CD4-positive, alpha-beta T cell treated with Interferon alpha-2 for 1 hour (primary cell): ENCODE measurements around the gene HYCC1.
"Not testable (repeated sequence)": the region's sequence is repeated elsewhere in the genome, so short reads cannot be mapped to it uniquely, and the experiment has no call there.

Experiments used
- DNase-seq, 2 donors: peaks; one replicate each; pipeline ENCODE4 v3.0.0-alpha.2; 2020 to 2022

HYCC1 gene

GRCh38 chr7:22983257-22983855, 30.6 kb downstream of the HYCC1 start:
- no peak for DNase-seq

- DNase-seq, result no peak
Measured at GRCh38 chr7:22980422-22980821, 33.5 kb downstream of the HYCC1 start.

- DNase-seq, result no peak
Measured at GRCh38 chr7:22979861-22980260, 34.1 kb downstream of the HYCC1 start.

- no peak for DNase-seq
Measured at GRCh38 chr7:22979251-22979650, 34.7 kb downstream of the HYCC1 start.

DNA sequence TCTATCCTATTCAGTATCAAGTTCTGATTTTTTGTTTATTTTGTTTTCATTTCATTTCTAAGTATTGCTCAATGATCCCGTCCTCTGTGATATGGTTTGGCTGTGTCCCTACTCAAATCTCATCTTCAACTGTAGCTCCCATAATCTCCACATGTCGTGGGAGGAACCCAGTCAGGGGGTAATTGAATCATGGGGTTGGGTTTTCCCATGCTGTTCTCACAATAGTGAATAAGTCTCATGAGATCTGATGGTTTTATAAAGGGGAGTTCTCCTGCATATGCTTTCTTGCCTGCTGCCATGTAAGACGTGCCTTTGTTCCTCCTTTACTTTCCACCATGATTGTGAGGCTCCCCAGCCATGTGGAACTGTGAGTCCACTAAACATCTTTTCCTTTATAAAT, 39.3 kb downstream of the HYCC1 start:
- DNase-seq, result not testable (repeated sequence)

GRCh38 chr7:22972207-22972606, 41.7 kb downstream of the HYCC1 start:
- DNase-seq, result no peak

GRCh38 chr7:22969010-22969431, 44.9 kb downstream of the HYCC1 start:
- DNase-seq, result no peak
